DND-41 (cell line): Measurements from ENCODE around the gene ZMYND19.

ENCODE experiments used
- ATAC-seq: fragments of 200-7000 bp; cut with Tn5 transposase; 3 replicates; pipeline ENCODE4 v1.9.1; 2021; ENCODE audit warnings: low read depth; ENCODE audit not compliant: insufficient read depth
- DNase-seq: peaks from one replicate; pipeline ENCODE4 v3.0.0-alpha.2; 2020
- H2AFZ ChIP-seq: 2 replicates; pipeline ENCODE4 v1.6.0; 2012; ENCODE audit warnings: low read depth, low read length
- H3K27ac ChIP-seq: 2 replicates; pipeline ENCODE4 v1.5.1; 2012; ENCODE audit warnings: low read length, inconsistent platforms
- H3K27me3 ChIP-seq: fragments of 200-600 bp; sonication (generic); 2 replicates; pipeline ENCODE4 v1.6.0; 2012; ENCODE audit warnings: low read length, mild to moderate bottlenecking, inconsistent platforms; ENCODE audit not compliant: insufficient read depth, poor library complexity
- H3K36me3 ChIP-seq: 2 replicates; pipeline ENCODE4 v1.5.1; 2012; ENCODE audit warnings: low read length, inconsistent platforms; ENCODE audit not compliant: insufficient read depth
- H3K4me1 ChIP-seq: 2 replicates; pipeline ENCODE4 v1.5.1; 2012; ENCODE audit warnings: mild to moderate bottlenecking, low read length; ENCODE audit not compliant: insufficient read depth
- H3K4me2 ChIP-seq: 2 replicates; pipeline ENCODE4 v1.6.0; 2012; ENCODE audit warnings: mild to moderate bottlenecking, moderate library complexity, low read length, inconsistent platforms; ENCODE audit not compliant: insufficient read depth
- H3K4me3 ChIP-seq, 2 experiments: fragments of 200-600 bp in 1 of 2; shearing (Covaris generic) in 1 of 2; 2 replicates each; pipeline ENCODE4 v1.5.1; 2012 to 2016; ENCODE audit warnings: inconsistent platforms in 2 of 2, low read length in 2 of 2, mild to moderate bottlenecking in 2 of 2, low read depth in 1 of 2, moderate library complexity in 1 of 2
- H3K79me2 ChIP-seq: 2 replicates; pipeline ENCODE4 v1.6.0; 2012; ENCODE audit warnings: low read length, inconsistent platforms; ENCODE audit not compliant: insufficient read depth
- H3K9ac ChIP-seq: 2 replicates; pipeline ENCODE4 v1.6.0; 2012; ENCODE audit warnings: low read depth, mild to moderate bottlenecking, inconsistent platforms, low read length, moderate library complexity
- H3K9me3 ChIP-seq: 2 replicates; pipeline ENCODE4 v1.5.1; 2012; ENCODE audit warnings: low read length, moderate library complexity, mild to moderate bottlenecking, inconsistent platforms; ENCODE audit not compliant: insufficient read depth, severe bottlenecking
- H4K20me1 ChIP-seq: 2 replicates; pipeline ENCODE4 v1.6.0; 2012; ENCODE audit warnings: low read length; ENCODE audit not compliant: insufficient read depth
- EZH2 ChIP-seq: IDR thresholded peaks from 3 replicates; pipeline ENCODE4 v1.6.1; 2012; ENCODE audit warnings: borderline replicate concordance, low read depth, mild to moderate bottlenecking, moderate library complexity, low read length, inconsistent platforms; ENCODE audit not compliant: severe bottlenecking
- TF ChIP-seq, protein P1 (sequence below): IDR thresholded peaks from 2 replicates; pipeline ENCODE4 v1.5.1; 2012; ENCODE audit warnings: borderline replicate concordance, low read length, moderate library complexity, mild to moderate bottlenecking; ENCODE audit not compliant: poor library complexity, severe bottlenecking; ENCODE audit errors: extremely low read depth

The ZMYND19 gene

DNA sequence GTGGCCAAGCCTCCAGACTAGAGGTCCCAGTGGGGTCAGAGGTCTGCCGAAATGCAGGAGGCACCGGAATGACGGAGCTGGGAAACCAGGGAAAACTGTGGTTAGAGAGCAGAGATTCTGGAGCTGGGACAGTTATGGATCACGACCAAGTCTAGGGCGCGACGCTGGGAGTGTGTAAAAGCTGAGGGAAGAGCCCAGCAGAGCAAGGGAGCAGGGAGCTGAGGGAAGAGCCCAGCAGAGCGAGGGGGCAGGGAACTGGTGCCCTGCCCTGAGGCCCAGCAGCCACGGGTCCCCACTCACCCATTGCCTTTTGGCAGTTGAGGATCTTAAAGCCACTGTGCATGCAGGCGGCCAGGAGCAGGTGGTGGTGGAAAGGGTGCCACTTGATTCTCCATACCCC lies 26.2 kb downstream of the ZMYND19 start:
- no peak for TF ChIP-seq EZH2
- TF ChIP-seq, protein P1, sequence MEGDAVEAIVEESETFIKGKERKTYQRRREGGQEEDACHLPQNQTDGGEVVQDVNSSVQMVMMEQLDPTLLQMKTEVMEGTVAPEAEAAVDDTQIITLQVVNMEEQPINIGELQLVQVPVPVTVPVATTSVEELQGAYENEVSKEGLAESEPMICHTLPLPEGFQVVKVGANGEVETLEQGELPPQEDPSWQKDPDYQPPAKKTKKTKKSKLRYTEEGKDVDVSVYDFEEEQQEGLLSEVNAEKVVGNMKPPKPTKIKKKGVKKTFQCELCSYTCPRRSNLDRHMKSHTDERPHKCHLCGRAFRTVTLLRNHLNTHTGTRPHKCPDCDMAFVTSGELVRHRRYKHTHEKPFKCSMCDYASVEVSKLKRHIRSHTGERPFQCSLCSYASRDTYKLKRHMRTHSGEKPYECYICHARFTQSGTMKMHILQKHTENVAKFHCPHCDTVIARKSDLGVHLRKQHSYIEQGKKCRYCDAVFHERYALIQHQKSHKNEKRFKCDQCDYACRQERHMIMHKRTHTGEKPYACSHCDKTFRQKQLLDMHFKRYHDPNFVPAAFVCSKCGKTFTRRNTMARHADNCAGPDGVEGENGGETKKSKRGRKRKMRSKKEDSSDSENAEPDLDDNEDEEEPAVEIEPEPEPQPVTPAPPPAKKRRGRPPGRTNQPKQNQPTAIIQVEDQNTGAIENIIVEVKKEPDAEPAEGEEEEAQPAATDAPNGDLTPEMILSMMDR: no peak
- no peak overlapping the region for H3K4me3 ChIP-seq
- no peaks in the 10 kb centered on the region for H3K27me3 ChIP-seq
- H3K79me2 ChIP-seq: no peaks in the 10 kb centered on the region; the same call in 1 of the 2 replicates
- H3K4me2 ChIP-seq: no peak overlapping the region
- DNase-seq (no peak), ATAC-seq (no peak)
- peaks cover 34% of the 10 kb centered on the region for H3K36me3 ChIP-seq
- no peak overlapping the region for H3K9ac ChIP-seq
- H3K9me3 ChIP-seq: no peaks in the 10 kb centered on the region
- H2AFZ ChIP-seq: no peak overlapping the region
- H3K27ac ChIP-seq: no peak overlapping the region
- H3K4me1 ChIP-seq: no peaks in the 10 kb centered on the region
- peaks cover 11% of the 10 kb centered on the region; the same call in 1 of the 2 replicates for H4K20me1 ChIP-seq

DNA sequence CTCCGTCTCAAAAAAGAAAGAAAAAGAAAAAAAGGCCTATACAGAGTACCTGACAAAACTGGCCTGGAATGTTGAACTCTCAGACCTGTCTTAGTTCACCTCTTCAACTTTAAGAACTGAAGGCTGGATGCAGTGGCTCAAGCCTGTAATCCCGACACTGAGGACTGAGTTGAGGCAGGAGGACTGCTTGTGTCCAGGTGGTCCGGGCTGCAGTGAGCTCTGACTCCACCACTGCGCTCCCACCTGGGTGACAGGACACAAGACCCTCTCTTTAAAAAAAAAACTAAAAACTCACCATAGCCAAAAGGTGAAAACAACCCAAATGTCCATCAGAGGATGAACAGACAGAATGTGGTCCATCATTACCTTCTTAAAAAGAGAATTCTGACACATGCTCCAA lies 32.2 kb downstream of the ZMYND19 start:
- Histone ChIP-seq H3K79me2 (no peaks in the 10 kb centered on the region), H3K36me3 (peaks cover 48% of the 10 kb centered on the region), H4K20me1 (no peaks in the 10 kb centered on the region), H3K9me3 (no peaks in the 10 kb centered on the region), H2AFZ (no peak overlapping the region), H3K4me1 (peaks cover 2% of the 10 kb centered on the region; the same call in 1 of the 2 replicates), H3K4me2 (no peak overlapping the region), H3K4me3 (no peak overlapping the region), H3K27me3 (no peaks in the 10 kb centered on the region), H3K27ac (no peak overlapping the region), H3K9ac (no peak overlapping the region)
- TF ChIP-seq, protein P1: no peak
- no peak for TF ChIP-seq EZH2
- no peak for DNase-seq
- ATAC-seq: no peak

DNA sequence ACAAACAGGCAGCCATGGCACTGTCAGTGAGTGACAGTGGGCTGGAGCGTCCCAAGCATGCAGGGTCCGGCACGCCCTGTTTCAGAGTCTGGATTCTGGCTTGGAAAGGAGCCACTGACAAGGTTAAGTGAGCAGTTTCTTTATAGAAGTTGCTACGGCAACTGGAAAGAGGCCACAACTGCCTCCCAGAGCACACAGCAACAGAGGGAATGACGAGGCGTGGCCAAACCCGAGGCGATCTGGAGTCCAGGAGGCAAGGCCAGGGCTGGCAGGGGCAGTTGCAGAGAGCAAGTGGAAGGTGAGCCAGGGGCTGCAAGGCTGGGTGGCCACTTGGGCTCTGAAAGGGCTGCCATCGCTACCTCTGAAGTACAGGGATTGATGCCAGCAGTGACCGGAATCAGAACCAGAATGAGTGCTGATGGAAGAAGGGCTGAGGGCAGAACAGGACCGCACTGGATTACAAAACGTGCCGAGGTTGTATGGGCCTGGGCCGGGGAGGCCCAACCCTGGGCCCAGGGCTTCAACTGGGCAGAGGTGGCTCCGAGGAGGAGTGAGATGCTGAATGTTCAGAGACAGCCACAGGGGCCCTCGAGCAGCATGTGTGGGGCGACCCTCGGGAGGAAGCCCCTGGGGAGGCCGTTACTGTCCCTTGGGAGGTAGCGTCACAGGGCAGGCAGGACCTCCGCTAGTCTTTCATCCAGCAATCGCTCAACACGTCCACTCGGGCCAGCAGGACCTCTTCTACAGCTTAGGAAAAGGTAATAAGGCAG lies 34.1 kb downstream of the ZMYND19 start:
- Histone ChIP-seq H3K79me2 (peaks cover 7% of the 10 kb centered on the region; the same call in 1 of the 2 replicates), H3K36me3 (peaks cover 42% of the 10 kb centered on the region), H3K9me3 (no peaks in the 10 kb centered on the region), H3K4me1 (peaks cover 14% of the 10 kb centered on the region), H3K4me2 (no peak overlapping the region), H3K4me3 (no peak overlapping the region), H3K9ac (no peak overlapping the region), H2AFZ (no peak overlapping the region), H3K27ac (no peak overlapping the region), H4K20me1 (no peaks in the 10 kb centered on the region), H3K27me3 (no peaks in the 10 kb centered on the region)
- ATAC-seq (no peak), DNase-seq (no peak)
- no peak for TF ChIP-seq EZH2
- TF ChIP-seq, protein P1: no peak

GRCh38 chr9:137555179-137555578 lies 35.1 kb downstream of the ZMYND19 start:
- Histone ChIP-seq H3K79me2 (peaks cover 7% of the 10 kb centered on the region; the same call in 1 of the 2 replicates), H3K27ac (no peak overlapping the region), H3K27me3 (no peaks in the 10 kb centered on the region), H2AFZ (no peak overlapping the region), H3K9ac (no peak overlapping the region), H3K9me3 (no peaks in the 10 kb centered on the region), H3K4me3 (no peak overlapping the region), H4K20me1 (no peaks in the 10 kb centered on the region), H3K4me2 (no peak overlapping the region), H3K36me3 (peaks cover 40% of the 10 kb centered on the region), H3K4me1 (peaks cover 17% of the 10 kb centered on the region)
- ATAC-seq (no peak), DNase-seq (no peak)
- TF ChIP-seq, protein P1: no peak
- TF ChIP-seq EZH2: no peak
